B cell (primary cell): ENCODE results near the gene MAF. TPM values are rescaled to one million over a fixed set of nuclear protein-coding genes. Genes with fewer than 3 reads are reported as not detected.

Source experiments
- ATAC-seq: fragments of 200-7000 bp; cut with Tn5 transposase; one replicate; pipeline ENCODE4 v1.10.0; 2021; ENCODE audit warnings: low read depth, mild to moderate bottlenecking, moderate number of reproducible peaks, moderate library complexity
- CTCF ChIA-PET: fragments of 350-600 bp; sonication (Branson Sonifier 250); formaldehyde crosslinking; loops from one replicate; lab custom pipeline; 2021; ENCODE audit warnings: antibody characterized with exemption, inconsistent platforms; lab: Charles Lee
- POLR2A ChIA-PET: fragments of 350-600 bp; sonication (Branson Sonifier 250); formaldehyde crosslinking; loops from one replicate; lab custom pipeline; 2021; ENCODE audit warnings: antibody characterized with exemption; lab: Charles Lee
- DNase-seq: peaks from one replicate; pipeline ENCODE4 v3.0.0; 2013
- H2AFZ ChIP-seq: 2 replicates; pipeline ENCODE4 v1.6.1; 2012; ENCODE audit warnings: mild to moderate bottlenecking, low read depth, low read length; ENCODE audit not compliant: insufficient read depth, poor library complexity, severe bottlenecking
- H3K27ac ChIP-seq, 2 donors: 1 replicate in 1 of 2; 2 replicates in 1 of 2; pipeline ENCODE4 v1.5.1; 2012 to 2013; ENCODE audit warnings: low read length in 2 of 2, mild to moderate bottlenecking in 2 of 2, moderate library complexity in 1 of 2
- H3K27me3 ChIP-seq, 4 experiments: fragments of 200-600 bp in 1 of 4; sonication (generic) in 1 of 4; replicated peaks in 1 of 4; 1 replicate in 2 of 4; 2 replicates in 2 of 4; pipeline versions ENCODE4 v1.6.1 to v1.7.0; 2013 to 2016; ENCODE audit warnings: low read length in 3 of 4, mild to moderate bottlenecking in 2 of 4, mixed read lengths in 1 of 4, moderate library complexity in 1 of 4; ENCODE audit not compliant: insufficient read depth in 4 of 4, control insufficient read depth in 3 of 4; ENCODE audit errors: control extremely low read depth in 1 of 4
- H3K36me3 ChIP-seq, 2 experiments: replicated peaks in 1 of 2; 1 replicate in 1 of 2; 2 replicates in 1 of 2; pipeline versions ENCODE4 v1.6.1 to v1.7.1; 2013; ENCODE audit warnings: low read length in 1 of 2; ENCODE audit not compliant: insufficient read depth in 2 of 2, control insufficient read depth in 1 of 2; ENCODE audit errors: control extremely low read depth in 1 of 2, extremely low read depth in 1 of 2
- H3K4me1 ChIP-seq, 2 donors: fragments of 200-600 bp in 1 of 2; sonication (generic) in 1 of 2; 1 replicate in 1 of 2; 2 replicates in 1 of 2; pipeline versions ENCODE4 v1.5.1 to v1.6.1; 2013 to 2017; ENCODE audit warnings: low read length in 2 of 2; ENCODE audit not compliant: control insufficient read depth in 2 of 2, insufficient read depth in 2 of 2
- H3K4me2 ChIP-seq: replicated peaks from 2 replicates; pipeline ENCODE3; 2012; ENCODE audit warnings: mild to moderate bottlenecking, low read depth, low read length; ENCODE audit not compliant: poor library complexity, severe bottlenecking
- H3K4me3 ChIP-seq, 5 experiments: fragments of 200-600 bp in 1 of 5; sonication (generic) in 1 of 5; 1 replicate in 3 of 5; 2 replicates in 2 of 5; pipeline versions ENCODE4 v1.5.1 to v1.7.0; 2011 to 2016; ENCODE audit warnings: low read length in 4 of 5, mild to moderate bottlenecking in 4 of 5, low read depth in 2 of 5, control low read depth in 1 of 5, moderate library complexity in 1 of 5; ENCODE audit not compliant: insufficient read depth in 1 of 5; ENCODE audit errors: control extremely low read depth in 1 of 5, extremely low read depth in 1 of 5
- H3K79me2 ChIP-seq: fragments of 200-600 bp; sonication (generic); one replicate; pipeline ENCODE4 v1.6.0; 2016; ENCODE audit warnings: low read length; ENCODE audit not compliant: control insufficient read depth, insufficient read depth
- H3K9ac ChIP-seq: fragments of 200-600 bp; sonication (generic); 2 replicates; pipeline ENCODE4 v1.6.1; 2017; ENCODE audit warnings: mild to moderate bottlenecking, low read length, moderate library complexity
- H3K9me3 ChIP-seq, 3 donors: one replicate each; pipeline versions ENCODE4 v1.6.1 to v1.7.1; 2013; ENCODE audit warnings: low read length in 2 of 3; ENCODE audit not compliant: control insufficient read depth in 2 of 3, insufficient read depth in 1 of 3; ENCODE audit errors: control extremely low read depth in 1 of 3
- H4K20me1 ChIP-seq: 2 replicates; pipeline ENCODE4 v1.6.0; 2012; ENCODE audit warnings: mild to moderate bottlenecking, low read length; ENCODE audit not compliant: insufficient read depth, control insufficient read depth, poor library complexity, severe bottlenecking
- H3K27ac Mint-ChIP-seq: one replicate; pipeline ENCODE4 v1.8.0; 2021; ENCODE audit warnings: mixed read lengths
- H3K27me3 Mint-ChIP-seq: one replicate; pipeline ENCODE4 v1.8.0; 2021; ENCODE audit warnings: mixed read lengths
- H3K4me1 Mint-ChIP-seq: one replicate; pipeline ENCODE4 v1.8.0; 2021; ENCODE audit warnings: mixed read lengths
- H3K4me3 Mint-ChIP-seq: one replicate; pipeline ENCODE4 v1.8.0; 2021; ENCODE audit warnings: mixed read lengths
- H3K9me3 Mint-ChIP-seq: one replicate; pipeline ENCODE4 v1.8.0; 2022; ENCODE audit warnings: mixed read lengths; ENCODE audit not compliant: insufficient read depth
- CTCF ChIP-seq: fragments of 200-600 bp; IDR thresholded peaks from one replicate; pipeline ENCODE4 v1.8.0; 2022; ENCODE audit warnings: antibody characterized with exemption, mild to moderate bottlenecking
- EZH2 ChIP-seq: IDR thresholded peaks from 2 replicates; pipeline ENCODE4 v1.6.1; 2012; ENCODE audit warnings: borderline replicate concordance, low read depth, mild to moderate bottlenecking, moderate library complexity, low read length; ENCODE audit not compliant: insufficient read depth, poor library complexity, severe bottlenecking
- WGBS: methylation state at CpG from one replicate; pipeline ENCODE4 v1.1.5; 2013; ENCODE audit warnings: missing lambda C conversion rate; ENCODE audit not compliant: insufficient coverage; 5-methylcytosine and 5-hydroxymethylcytosine counted together
- intact Hi-C: fragments of 100-400 bp; cut with micrococcal nuclease; formaldehyde crosslinking; loops from one replicate; pipeline ENCODE4 v1.10.0; 2022
- polyA plus RNA-seq: library from polyadenylated mRNA; depleted of rRNA; stranded (reverse); fragments of >200 nt; gene quantifications from 2 replicates; pipeline ENCODE4 v1.2.3, GENCODE V29; 2012
- total RNA-seq, 2 donors: library from RNA; stranded (reverse); fragments of 120-200 nt in 1 of 2; gene quantifications; 1 replicate in 1 of 2; 2 replicates in 1 of 2; pipeline versions ENCODE4 v1.2.3 to v1.2.4, GENCODE V29; 2013 to 2022

MAF gene
- total and polyA plus RNA-seq, 2 donors (not counting 1 experiment from before 2014, with no cell fraction given), result 0.30 to 0.49 TPM

GRCh38 chr16:79644971-79645667 is 44.6 kb upstream of the MAF start:
- peaks cover 4% of the 10 kb centered on the region for H3K27me3 Mint-ChIP-seq
- no peaks in the 10 kb centered on the region for H3K9me3 ChIP-seq
- H3K4me1 ChIP-seq, result peaks cover 4 to 5% of the 10 kb centered on the region in 2 donors
- ChIA-PET POLR2A (no interaction called here), CTCF (no interaction called here)
- no peak overlapping the region for H3K4me3 Mint-ChIP-seq
- H3K27ac ChIP-seq, result no peak overlapping the region
- no peaks in the 10 kb centered on the region for H3K79me2 ChIP-seq
- no peak overlapping the region for H3K4me3 ChIP-seq
- H3K9me3 Mint-ChIP-seq, result no peaks in the 10 kb centered on the region
- no peak overlapping the region for H3K27ac Mint-ChIP-seq
- no peak overlapping the region for H3K4me2 ChIP-seq
- H2AFZ ChIP-seq, result no peak overlapping the region
- H3K27me3 ChIP-seq, result no peaks in the 10 kb centered on the region
- no peaks in the 10 kb centered on the region for H4K20me1 ChIP-seq
- intact Hi-C loops, result no loop called here
- DNase-seq, result no peak
- 95% methylated on average over 4 of the region's 6 CpGs for WGBS
- TF ChIP-seq CTCF (no peak), EZH2 (no peak)
- ATAC-seq, result no peak
- H3K9ac ChIP-seq, result no peak overlapping the region
- no peaks in the 10 kb centered on the region for H3K4me1 Mint-ChIP-seq
- H3K36me3 ChIP-seq, result no peaks in the 10 kb centered on the region

- H3K4me3 Mint-ChIP-seq, result no peak overlapping the region
- H3K9me3 Mint-ChIP-seq, result no peaks in the 10 kb centered on the region
- TF ChIP-seq CTCF (no peak), EZH2 (no peak)
- ATAC-seq, result no peak
- ChIA-PET POLR2A (no interaction called here), CTCF (no interaction called here)
- H3K9ac ChIP-seq, result no peak overlapping the region
- no peaks in the 10 kb centered on the region for H3K79me2 ChIP-seq
- DNase-seq, result no peak
- peaks cover 9% of the 10 kb centered on the region for H3K27me3 Mint-ChIP-seq
- H4K20me1 ChIP-seq, result no peaks in the 10 kb centered on the region
- H3K36me3 ChIP-seq, result no peaks in the 10 kb centered on the region
- 54% methylated on average over 2 of the region's 4 CpGs for WGBS
- H3K27ac ChIP-seq, result no peak overlapping the region
- no peak overlapping the region for H3K4me2 ChIP-seq
- no peak overlapping the region for H2AFZ ChIP-seq
- H3K27me3 ChIP-seq, result no peaks in the 10 kb centered on the region
- H3K4me1 Mint-ChIP-seq, result no peaks in the 10 kb centered on the region
- H3K4me3 ChIP-seq, result no peak overlapping the region
- intact Hi-C loops, result no loop called here
- no peaks in the 10 kb centered on the region for H3K9me3 ChIP-seq
- H3K4me1 ChIP-seq, result peaks cover 4 to 5% of the 10 kb centered on the region in 2 donors
- H3K27ac Mint-ChIP-seq, result no peak overlapping the region
Observed at GRCh38 chr16:79642652-79643051, 42.1 kb upstream of the MAF start.
